ENCODE measurements around the gene AKR1C1.
"Not testable (repeated sequence)": the region's sequence is repeated elsewhere in the genome, so short reads cannot be mapped to it uniquely, and the experiment has no call there.

AKR1C1 gene

GRCh38 chr10:4947635-4948596 is 15.3 kb upstream of the AKR1C1 start:
- FAIRE-seq, result peak; percentile 30

- not testable (repeated sequence) for FAIRE-seq
These were observed 11.6 kb upstream of the AKR1C1 start for GRCh38 chr10:4951512-4952162.

GRCh38 chr10:4953405-4953804 is 9.8 kb upstream of the AKR1C1 start:
- no peak for FAIRE-seq

- not testable (repeated sequence) for FAIRE-seq
These were observed 7.1 kb upstream of the AKR1C1 start for GRCh38 chr10:4956088-4956487.

GRCh38 chr10:4956955-4957645 is 6.1 kb upstream of the AKR1C1 start:
- not testable (repeated sequence) for FAIRE-seq

- FAIRE-seq, result not testable (repeated sequence)
These were observed 1.7 kb upstream of the AKR1C1 start for GRCh38 chr10:4961558-4961957.

GRCh38 chr10:4962308-4962707 is 907 bp upstream of the AKR1C1 start:
- peak; percentile 88 for FAIRE-seq

- not testable (repeated sequence) for FAIRE-seq
These were observed 570 bp downstream of the AKR1C1 start for GRCh38 chr10:4963815-4964154.

GRCh38 chr10:4965763-4966162 is 2.5 kb downstream of the AKR1C1 start:
- FAIRE-seq, result not testable (repeated sequence)

- FAIRE-seq, result not testable (repeated sequence)
These were observed 4.0 kb downstream of the AKR1C1 start for GRCh38 chr10:4967189-4967588.

- not testable (repeated sequence) for FAIRE-seq
These were observed 6.1 kb downstream of the AKR1C1 start for GRCh38 chr10:4969289-4969688.

- not testable (repeated sequence) for FAIRE-seq
These were observed 7.1 kb downstream of the AKR1C1 start for GRCh38 chr10:4970362-4970761.

- not testable (repeated sequence) for FAIRE-seq
These were observed 9.3 kb downstream of the AKR1C1 start for GRCh38 chr10:4972369-4973142.

- FAIRE-seq, result not testable (repeated sequence)
These were observed 10.1 kb downstream of the AKR1C1 start for GRCh38 chr10:4973294-4973693.

GRCh38 chr10:4974400-4974799 is 11.2 kb downstream of the AKR1C1 start:
- not testable (repeated sequence) for FAIRE-seq

- no peak for FAIRE-seq
These were observed 13.8 kb downstream of the AKR1C1 start for GRCh38 chr10:4977025-4977424.

- FAIRE-seq, result no peak
These were observed 15.7 kb downstream of the AKR1C1 start for GRCh38 chr10:4978870-4979269.

GRCh38 chr10:4980793-4981192 is 17.6 kb downstream of the AKR1C1 start:
- FAIRE-seq, result no peak

- no peak for FAIRE-seq
These were observed 18.7 kb downstream of the AKR1C1 start for GRCh38 chr10:4981722-4982471.

- FAIRE-seq, result no peak
These were observed 19.6 kb downstream of the AKR1C1 start for GRCh38 chr10:4982764-4983226.

GRCh38 chr10:4983615-4984216 is 20.5 kb downstream of the AKR1C1 start:
- no peak for FAIRE-seq

All from islet of Langerhans (tissue), 1 donor.